Kidney epithelial cell (primary cell): ENCODE measurements around the gene PLEKHM3. TPM values are rescaled to one million over a fixed set of nuclear protein-coding genes. Genes with fewer than 3 reads are reported as not detected.

Source experiments
- DNase-seq: peaks from one replicate; pipeline ENCODE4 v3.0.0-alpha.2; 2010; ENCODE audit warnings: low read depth
- H3K27me3 ChIP-seq: 2 replicates; pipeline ENCODE4 v1.6.0; 2011; ENCODE audit warnings: low read length; ENCODE audit not compliant: control insufficient read depth, insufficient read depth
- H3K36me3 ChIP-seq: 2 replicates; pipeline ENCODE4 v1.5.1; 2011; ENCODE audit warnings: low read length; ENCODE audit not compliant: control insufficient read depth, insufficient read depth
- H3K4me3 ChIP-seq: 2 replicates; pipeline ENCODE4 v1.5.1; 2011; ENCODE audit warnings: low read depth, mild to moderate bottlenecking, control low read depth, low read length
- CTCF ChIP-seq: IDR thresholded peaks from 2 replicates; pipeline ENCODE4 v1.5.1; 2011; ENCODE audit warnings: mild to moderate bottlenecking, moderate library complexity, low read length, control low read depth, inconsistent platforms; ENCODE audit not compliant: insufficient read depth, poor library complexity, severe bottlenecking
- total RNA-seq: library from RNA; depleted of rRNA; stranded (reverse); fragments of >200 nt; gene quantifications from 2 replicates; pipeline ENCODE4 v1.2.3, GENCODE V29; 2015

Gene PLEKHM3
- total RNA-seq, 1 donor from 2014 or later, result 6.3 TPM

- Histone ChIP-seq H3K36me3 (no peaks in the 10 kb centered on the region), H3K27me3 (no peaks in the 10 kb centered on the region), H3K4me3 (no peak overlapping the region)
- no peak for TF ChIP-seq CTCF
- no peak for DNase-seq
These were observed 23.7 kb upstream of the PLEKHM3 start for GRCh38 chr2:208049006-208049405.

- no peak for DNase-seq
- no peak for TF ChIP-seq CTCF
- H3K36me3 ChIP-seq, result no peaks in the 10 kb centered on the region
- no peaks in the 10 kb centered on the region for H3K27me3 ChIP-seq
- H3K4me3 ChIP-seq, result no peak overlapping the region
These were observed 22.5 kb upstream of the PLEKHM3 start for GRCh38 chr2:208047840-208048239.

- Histone ChIP-seq H3K36me3 (no peaks in the 10 kb centered on the region), H3K27me3 (no peaks in the 10 kb centered on the region), H3K4me3 (no peak overlapping the region)
- no peak for DNase-seq
- TF ChIP-seq CTCF, result no peak
These were observed 21.4 kb upstream of the PLEKHM3 start for GRCh38 chr2:208046686-208047085.

- no peaks in the 10 kb centered on the region for H3K27me3 ChIP-seq
- TF ChIP-seq CTCF, result no peak
These were observed 17.1 kb upstream of the PLEKHM3 start for GRCh38 chr2:208042450-208042849.

GRCh38 chr2:208042041-208042440 is 16.7 kb upstream of the PLEKHM3 start:
- TF ChIP-seq CTCF, result no peak
- no peak for DNase-seq
- Histone ChIP-seq H3K27me3 (no peaks in the 10 kb centered on the region), H3K36me3 (no peaks in the 10 kb centered on the region), H3K4me3 (no peak overlapping the region)

More at GRCh38 chr2:208042450-208042849, 17.1 kb upstream of the PLEKHM3 start:
- no peak for DNase-seq
- Histone ChIP-seq H3K4me3 (no peak overlapping the region), H3K36me3 (no peaks in the 10 kb centered on the region)
